GM13977 (cell line): ENCODE measurements around the gene GOLT1A.

Experiments
- DNase-seq: peaks from one replicate; pipeline ENCODE4 v3.0.0; 2012; ENCODE audit warnings: low spot score
- CTCF ChIP-seq: IDR thresholded peaks from 2 replicates; pipeline ENCODE4 v1.5.1; 2012; ENCODE audit warnings: mild to moderate bottlenecking, control low read depth; ENCODE audit not compliant: insufficient read depth; ENCODE audit errors: extremely low read depth, missing control alignments
- in situ Hi-C: fragments of 300-500 bp; cut with MboI; formaldehyde crosslinking; loops from one replicate; pipeline ENCODE4 v1.12.0; 2022; ENCODE audit warnings: low sequenced_read_pairs, low pct_unique_long_range_greater_than_20kb, mixed read lengths, inconsistent platforms; ENCODE audit not compliant: unreplicated experiment

Gene GOLT1A

GRCh38 chr1:204260601-204261197 is 46.9 kb upstream of the GOLT1A start:
- DNase-seq: no peak
- in situ Hi-C loops: no loop called here
- TF ChIP-seq CTCF: no peak

- in situ Hi-C loops: no loop called here
- no peak for DNase-seq
- no peak for TF ChIP-seq CTCF
These were observed 46.0 kb upstream of the GOLT1A start for GRCh38 chr1:204259782-204260181.

GRCh38 chr1:204259196-204259595 is 45.4 kb upstream of the GOLT1A start:
- no peak for TF ChIP-seq CTCF
- no peak for DNase-seq
- in situ Hi-C loops: no loop called here

- DNase-seq: peak; percentile 68
- in situ Hi-C loops: no loop called here
These were observed 44.7 kb upstream of the GOLT1A start for GRCh38 chr1:204258213-204259115.

GRCh38 chr1:204257446-204257845 is 43.7 kb upstream of the GOLT1A start:
- DNase-seq: no peak
- in situ Hi-C loops: no loop called here
- TF ChIP-seq CTCF: no peak

More at GRCh38 chr1:204258213-204259115, 44.7 kb upstream of the GOLT1A start:
- TF ChIP-seq CTCF: peak; percentile 76

GRCh38 chr1:204256531-204256930 is 42.7 kb upstream of the GOLT1A start:
- no peak for TF ChIP-seq CTCF
- DNase-seq: no peak
- in situ Hi-C loops: no loop called here
